CD4-positive, CD25-positive, alpha-beta regulatory T cell (primary cell): ENCODE results near the gene JMJD6. TPM values are rescaled to one million over a fixed set of nuclear protein-coding genes. Genes with fewer than 3 reads are reported as not detected.
A peak's percentile ranks its signal among the peaks of the same experiment; 100 is the strongest.
"Not testable (repeated sequence)": the region's sequence is repeated elsewhere in the genome, so short reads cannot be mapped to it uniquely, and the experiment has no call there.

Source experiments
- ATAC-seq, 2 donors: fragments of 150-1000 bp; cut with Tn5 transposase; one replicate each; pipeline ENCODE4 v1.10.0; 2021; ENCODE audit warnings: low read depth in 2 of 2, moderate number of reproducible peaks in 2 of 2, moderate library complexity in 1 of 2
- DNase-seq, 3 donors: peaks; one replicate each; pipeline versions ENCODE4 v3.0.0 to v3.0.0-alpha.2; 2012 to 2022; ENCODE audit warnings: mixed read lengths in 1 of 3
- H3K27ac ChIP-seq: one replicate; pipeline ENCODE4 v1.7.0; 2013; ENCODE audit warnings: mild to moderate bottlenecking, low read length; ENCODE audit not compliant: insufficient read depth, poor library complexity, severe bottlenecking
- H3K27me3 ChIP-seq: one replicate; pipeline ENCODE4 v1.7.0; 2013; ENCODE audit warnings: low read length; ENCODE audit not compliant: control insufficient read depth, insufficient read depth
- H3K36me3 ChIP-seq: one replicate; pipeline ENCODE4 v1.7.0; 2013; ENCODE audit warnings: mild to moderate bottlenecking, low read length, moderate library complexity; ENCODE audit not compliant: control insufficient read depth, insufficient read depth
- H3K4me1 ChIP-seq: 2 replicates; pipeline ENCODE4 v1.7.0; 2013; ENCODE audit warnings: mild to moderate bottlenecking, low read length; ENCODE audit not compliant: insufficient read depth, control insufficient read depth, poor library complexity, severe bottlenecking
- H3K4me3 ChIP-seq: one replicate; pipeline ENCODE4 v1.7.0; 2013; ENCODE audit warnings: low read depth, mild to moderate bottlenecking, low read length, moderate library complexity
- H3K9me3 ChIP-seq, 2 experiments: 1 replicate in 1 of 2; 2 replicates in 1 of 2; pipeline ENCODE4 v1.7.0; 2013; ENCODE audit warnings: low read length in 2 of 2, mild to moderate bottlenecking in 1 of 2, moderate library complexity in 1 of 2; ENCODE audit not compliant: control insufficient read depth in 2 of 2
- H3K27ac Mint-ChIP-seq, 3 donors: one replicate each; pipeline ENCODE4 v1.8.0; 2020 to 2022; ENCODE audit warnings: mild to moderate bottlenecking in 3 of 3, mixed read lengths in 3 of 3, moderate library complexity in 2 of 3
- H3K27me3 Mint-ChIP-seq: one replicate; pipeline ENCODE4 v1.8.0; 2022; ENCODE audit warnings: mild to moderate bottlenecking, mixed read lengths
- H3K36me3 Mint-ChIP-seq: one replicate; pipeline ENCODE4 v1.8.0; 2020; ENCODE audit warnings: mixed read lengths
- H3K4me1 Mint-ChIP-seq, 4 donors: one replicate each; pipeline ENCODE4 v1.8.0; 2020 to 2022; ENCODE audit warnings: mixed read lengths in 4 of 4, mild to moderate bottlenecking in 1 of 4
- H3K4me3 Mint-ChIP-seq, 4 donors: one replicate each; pipeline ENCODE4 v1.8.0; 2020 to 2022; ENCODE audit warnings: mild to moderate bottlenecking in 4 of 4, mixed read lengths in 4 of 4, moderate library complexity in 3 of 4
- H3K9me3 Mint-ChIP-seq, 7 donors: one replicate each; pipeline ENCODE4 v1.8.0; 2020 to 2022; ENCODE audit warnings: mixed read lengths in 7 of 7, mild to moderate bottlenecking in 3 of 7, moderate library complexity in 2 of 7
- polyA plus RNA-seq, 4 donors: library from polyadenylated mRNA; unstranded; fragments of 300-500 nt; fragmentation: Illumina TruSeq; gene quantifications; one replicate each; pipeline ENCODE4 v1.2.3, GENCODE V29; 2021
- total RNA-seq: library from RNA; stranded (reverse); gene quantifications from one replicate; pipeline ENCODE4 v1.2.3, GENCODE V29; 2022

The JMJD6 gene
- total and polyA plus RNA-seq, 5 donors from 2014 or later, result 21.0 to 124 (median 37.0) TPM

DNA sequence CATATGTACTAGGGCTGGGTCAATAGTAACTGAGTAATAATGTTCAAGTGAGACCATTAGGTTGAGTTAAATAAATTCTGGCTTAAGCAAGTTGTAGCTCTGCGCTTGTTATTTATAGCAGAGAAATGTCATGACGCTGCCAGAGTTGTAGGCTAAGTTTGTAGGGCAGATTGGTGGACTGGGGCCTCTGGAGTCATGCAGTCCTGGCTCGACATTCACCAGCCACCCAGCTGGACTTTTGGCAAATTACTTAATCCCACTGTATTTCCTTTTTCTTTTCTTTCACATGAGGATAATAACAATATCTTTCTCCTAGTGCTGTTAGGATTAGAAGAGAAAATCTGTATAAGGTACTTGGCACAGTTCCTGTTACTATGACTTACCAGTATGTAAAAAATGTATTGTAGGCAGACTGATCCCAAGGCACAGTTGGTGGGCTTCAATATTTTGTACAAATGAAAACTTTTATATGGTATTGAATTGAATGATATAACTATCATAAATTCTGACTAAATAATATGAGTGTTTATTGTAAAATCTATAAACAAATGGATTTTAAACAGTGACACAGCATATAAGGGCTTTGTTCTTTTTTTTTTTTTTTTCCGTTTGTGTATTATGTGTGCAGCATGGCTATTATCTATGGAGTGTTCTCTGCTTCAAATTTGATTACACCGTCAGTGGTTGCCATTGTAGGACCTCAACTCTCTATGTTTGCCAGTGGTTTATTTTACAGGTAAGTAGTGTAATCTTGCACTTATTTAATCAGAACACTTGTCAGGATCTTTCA, 14.1 kb upstream of the JMJD6 start:
- peaks cover 22% of the 10 kb centered on the region for H3K36me3 Mint-ChIP-seq

GRCh38 chr17:76739568-76740115, 13.2 kb upstream of the JMJD6 start:
- ATAC-seq, H3K9me3 ChIP-seq, H3K9me3 Mint-ChIP-seq, H3K27ac Mint-ChIP-seq, H3K27ac ChIP-seq, DNase-seq, H3K27me3 ChIP-seq: not testable (repeated sequence)
- Histone ChIP-seq H3K4me1 (peaks cover 34% of the 10 kb centered on the region), H3K36me3 (peaks cover 30% of the 10 kb centered on the region), H3K4me3 (peak overlapping the region; percentile 94)
- Mint-ChIP-seq H3K4me3 (peak overlapping the region in 2 of 4 donors; percentile 81 to 88), H3K27me3 (peaks cover 10% of the 10 kb centered on the region), H3K36me3 (peaks cover 24% of the 10 kb centered on the region), H3K4me1 (peaks cover 15 to 39% (median 33%) of the 10 kb centered on the region in 4 donors)

More for the DNA sequence above, 14.1 kb upstream of the JMJD6 start:
- no peaks in the 10 kb centered on the region for H3K27me3 ChIP-seq
- no peak overlapping the region for H3K4me3 ChIP-seq
- Mint-ChIP-seq H3K27ac (no peak overlapping the region), H3K9me3 (peaks cover 0 to 3% (median 0%) of the 10 kb centered on the region in 7 donors), H3K27me3 (peaks cover 10% of the 10 kb centered on the region), H3K4me3 (peak overlapping the region in 3 of 4 donors; percentile 14 to 81 (median 33)), H3K4me1 (peaks cover 11 to 31% (median 29%) of the 10 kb centered on the region in 4 donors)
- ATAC-seq, result no peak
- no peak overlapping the region for H3K27ac ChIP-seq
- no peak for DNase-seq
- peaks cover 25% of the 10 kb centered on the region for H3K4me1 ChIP-seq
- peaks cover 31% of the 10 kb centered on the region for H3K36me3 ChIP-seq
- H3K9me3 ChIP-seq, result no peaks in the 10 kb centered on the region

- ATAC-seq, result no peak
- no peaks in the 10 kb centered on the region for H3K27me3 ChIP-seq
- H3K4me3 ChIP-seq, result peak overlapping the region; percentile 94
These were observed 12.1 kb upstream of the JMJD6 start for GRCh38 chr17:76738468-76738850.

DNA sequence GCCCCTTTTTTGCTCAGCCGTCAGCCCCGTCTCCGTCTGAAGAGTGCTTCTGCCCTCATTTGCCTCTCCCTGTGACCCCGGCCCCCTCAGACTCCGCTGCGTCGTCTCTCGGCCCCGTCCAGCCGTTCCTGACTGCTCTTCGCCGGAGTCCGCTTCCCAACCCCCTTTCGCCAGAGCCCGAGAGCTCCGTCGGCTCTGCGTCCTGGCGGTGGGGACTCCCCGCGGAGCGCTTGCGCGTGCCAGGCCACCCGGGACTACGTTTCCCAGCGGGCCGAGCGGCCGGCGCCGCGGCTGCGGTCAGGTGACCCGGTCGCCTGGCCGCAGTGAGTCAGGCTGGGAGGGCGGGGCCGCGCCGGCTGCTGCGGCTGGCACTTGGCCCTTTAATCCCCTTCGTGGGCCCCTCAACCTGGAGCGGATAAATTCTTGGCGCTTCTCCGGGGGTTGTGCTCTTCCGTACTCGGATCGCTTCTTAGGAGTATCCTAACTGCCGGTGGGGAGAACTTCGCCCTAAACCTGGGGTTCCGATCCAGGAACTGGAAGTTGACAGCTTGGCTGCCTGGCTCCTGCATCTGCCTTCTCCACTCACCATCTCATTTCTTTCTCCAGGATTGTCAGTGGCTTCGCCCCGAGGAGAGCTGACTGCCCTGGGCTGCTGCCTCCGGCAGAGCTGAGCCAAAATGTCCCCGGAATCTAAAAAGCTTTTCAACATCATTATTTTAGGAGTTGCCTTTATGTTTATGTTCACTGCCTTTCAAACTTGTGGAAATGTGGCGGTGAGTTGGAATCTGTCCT, 11.5 kb upstream of the JMJD6 start, which contains the start of gene MFSD11:
TSS of gene MFSD11 (plus strand) at position 444 of the 792 bp plus-strand sequence. CDS start at position 678, 234 bp downstream.
- ATAC-seq, result peak; percentile 68 to 71
- Histone ChIP-seq H3K4me1 (peaks cover 52% of the 10 kb centered on the region), H3K27me3 (no peaks in the 10 kb centered on the region), H3K4me3 (peak within 1 kb of the TSS; percentile 94), H3K27ac (peak within 1 kb of the TSS; percentile 99), H3K36me3 (peaks cover 33% of the 10 kb centered on the region), H3K9me3 (no peaks in the 10 kb centered on the region)
- Mint-ChIP-seq H3K4me3 (peak within 1 kb of the TSS; percentile 88 to 96 (median 95)), H3K9me3 (peaks cover 0 to 3% (median 0%) of the 10 kb centered on the region in 7 donors), H3K36me3 (peaks cover 41% of the 10 kb centered on the region), H3K27ac (peak within 1 kb of the TSS; percentile 99), H3K27me3 (peaks cover 10% of the 10 kb centered on the region), H3K4me1 (peaks cover 31 to 56% (median 50%) of the 10 kb centered on the region in 4 donors)
- peak; percentile 89 to 96 (median 95) for DNase-seq

More at GRCh38 chr17:76738468-76738850, 12.1 kb upstream of the JMJD6 start:
- H3K4me1 ChIP-seq, result peaks cover 46% of the 10 kb centered on the region
- H3K9me3 ChIP-seq, result no peaks in the 10 kb centered on the region
- Mint-ChIP-seq H3K9me3 (peaks cover 0 to 3% (median 0%) of the 10 kb centered on the region in 7 donors), H3K4me1 (peaks cover 25 to 50% (median 44%) of the 10 kb centered on the region in 4 donors), H3K27ac (peak overlapping the region; percentile 99), H3K36me3 (peaks cover 36% of the 10 kb centered on the region), H3K4me3 (peak overlapping the region; percentile 88 to 96 (median 95)), H3K27me3 (peaks cover 10% of the 10 kb centered on the region)
- peak in 1 of 3 donors; percentile 31 for DNase-seq
- H3K36me3 ChIP-seq, result peaks cover 30% of the 10 kb centered on the region
- H3K27ac ChIP-seq, result peak overlapping the region; percentile 99

DNA sequence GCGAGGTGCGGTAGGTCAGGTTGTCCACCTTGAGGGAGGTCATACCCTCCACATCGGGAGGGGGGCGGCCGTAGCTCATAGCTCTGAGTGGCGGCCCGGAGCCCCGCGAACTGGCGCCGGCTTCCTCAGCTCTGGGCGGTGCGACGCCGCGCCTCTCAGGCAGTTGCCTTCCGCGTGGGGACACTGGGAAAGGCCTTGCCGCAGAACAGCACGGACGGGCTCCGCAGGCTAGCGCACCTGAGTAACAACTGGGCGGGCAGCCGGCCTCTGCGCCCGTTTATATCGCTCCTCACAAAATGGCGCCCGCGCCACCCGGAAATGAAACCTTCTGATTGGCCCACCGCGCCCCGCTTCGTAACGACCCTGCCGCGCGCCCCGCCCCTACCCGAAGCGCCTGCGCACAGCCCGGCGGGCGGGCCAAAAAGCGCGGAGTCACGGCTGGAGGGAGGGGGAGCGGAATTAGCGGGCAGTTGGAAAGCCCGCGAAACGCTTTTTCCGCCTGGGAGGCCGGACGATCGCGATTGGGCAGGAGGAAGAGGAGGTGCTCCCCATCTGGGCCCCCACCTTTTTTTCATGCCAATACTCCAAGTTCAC, 10.8 kb upstream of the JMJD6 start, which contains the start of gene SRSF2:
TSS of gene SRSF2 (minus strand) at position 250 of the 594 bp plus-strand sequence. CDS start at position 79, 171 bp downstream.
- peak within 1 kb of the TSS; percentile 99 for H3K27ac Mint-ChIP-seq
- DNase-seq (peak; percentile 98 to 100 (median 99)), ATAC-seq (peak; percentile 72 to 80)
- Histone ChIP-seq H3K27me3 (no peaks in the 10 kb centered on the region), H3K9me3 (no peaks in the 10 kb centered on the region), H3K4me3 (peak within 1 kb of the TSS; percentile 94), H3K27ac (peak within 1 kb of the TSS; percentile 99), H3K4me1 (peaks cover 58% of the 10 kb centered on the region), H3K36me3 (peaks cover 40% of the 10 kb centered on the region)
- peak within 1 kb of the TSS; percentile 88 to 97 (median 96) for H3K4me3 Mint-ChIP-seq
- H3K36me3 Mint-ChIP-seq, result peaks cover 37% of the 10 kb centered on the region
- peaks cover 34 to 63% (median 54%) of the 10 kb centered on the region in 4 donors for H3K4me1 Mint-ChIP-seq
- peaks cover 10% of the 10 kb centered on the region for H3K27me3 Mint-ChIP-seq
- H3K9me3 Mint-ChIP-seq, result peaks cover 0 to 3% (median 0%) of the 10 kb centered on the region in 7 donors

GRCh38 chr17:76736349-76737081, 10.1 kb upstream of the JMJD6 start:
- H3K4me1 Mint-ChIP-seq, result peaks cover 34 to 70% (median 56%) of the 10 kb centered on the region in 4 donors
- H3K27me3 ChIP-seq, result no peaks in the 10 kb centered on the region
- peaks cover 0 to 3% (median 0%) of the 10 kb centered on the region in 7 donors for H3K9me3 Mint-ChIP-seq
- ATAC-seq (peak; percentile 7), DNase-seq (peak; percentile 58 to 76 (median 67))
- H3K27me3 Mint-ChIP-seq, result peaks cover 10% of the 10 kb centered on the region
- H3K4me1 ChIP-seq, result peaks cover 64% of the 10 kb centered on the region
- H3K9me3 ChIP-seq, result no peaks in the 10 kb centered on the region
- peak overlapping the region; percentile 99 for H3K27ac Mint-ChIP-seq
- H3K4me3 ChIP-seq, result peak overlapping the region; percentile 90
- H3K36me3 ChIP-seq, result peaks cover 41% of the 10 kb centered on the region
- H3K4me3 Mint-ChIP-seq, result peak overlapping the region; percentile 88 to 97 (median 96)
- H3K27ac ChIP-seq, result peak overlapping the region; percentile 99
- H3K36me3 Mint-ChIP-seq, result peaks cover 36% of the 10 kb centered on the region
